Hair follicle dermal papilla cell (primary cell): ENCODE measurements around the gene SELP. TPM values are rescaled to one million over a fixed set of nuclear protein-coding genes. Genes with fewer than 3 reads are reported as not detected.

Experiments
- total RNA-seq: library from RNA; depleted of rRNA; stranded (reverse); fragments of >200 nt; gene quantifications from 2 replicates; pipeline ENCODE4 v1.2.3, GENCODE V29; 2012

SELP gene
- not detected in 2 replicates for total RNA-seq

DNA sequence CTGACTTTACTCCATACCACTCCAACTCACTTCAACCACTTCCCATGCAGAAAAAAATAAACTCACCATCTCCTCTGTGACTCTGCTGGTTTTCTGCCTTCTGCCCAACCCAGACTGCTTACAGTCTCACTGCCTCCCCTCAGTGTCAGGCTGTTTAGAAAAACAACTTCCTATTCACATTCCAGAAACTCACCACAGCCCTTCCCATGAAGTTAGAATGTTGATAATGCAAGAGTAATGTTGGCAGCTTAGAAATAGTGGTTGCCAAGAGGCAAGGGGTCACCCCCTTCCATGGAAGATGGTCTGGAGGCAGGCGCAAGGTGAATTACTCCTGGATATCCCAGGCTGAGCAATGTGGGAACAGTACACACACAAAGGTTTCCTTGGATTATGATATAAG is at the start of gene SELP:
TSS of gene SELP (minus strand) at position 119 of the 400 bp plus-strand sequence. CDS start at position 69, 50 bp downstream.

DNA sequence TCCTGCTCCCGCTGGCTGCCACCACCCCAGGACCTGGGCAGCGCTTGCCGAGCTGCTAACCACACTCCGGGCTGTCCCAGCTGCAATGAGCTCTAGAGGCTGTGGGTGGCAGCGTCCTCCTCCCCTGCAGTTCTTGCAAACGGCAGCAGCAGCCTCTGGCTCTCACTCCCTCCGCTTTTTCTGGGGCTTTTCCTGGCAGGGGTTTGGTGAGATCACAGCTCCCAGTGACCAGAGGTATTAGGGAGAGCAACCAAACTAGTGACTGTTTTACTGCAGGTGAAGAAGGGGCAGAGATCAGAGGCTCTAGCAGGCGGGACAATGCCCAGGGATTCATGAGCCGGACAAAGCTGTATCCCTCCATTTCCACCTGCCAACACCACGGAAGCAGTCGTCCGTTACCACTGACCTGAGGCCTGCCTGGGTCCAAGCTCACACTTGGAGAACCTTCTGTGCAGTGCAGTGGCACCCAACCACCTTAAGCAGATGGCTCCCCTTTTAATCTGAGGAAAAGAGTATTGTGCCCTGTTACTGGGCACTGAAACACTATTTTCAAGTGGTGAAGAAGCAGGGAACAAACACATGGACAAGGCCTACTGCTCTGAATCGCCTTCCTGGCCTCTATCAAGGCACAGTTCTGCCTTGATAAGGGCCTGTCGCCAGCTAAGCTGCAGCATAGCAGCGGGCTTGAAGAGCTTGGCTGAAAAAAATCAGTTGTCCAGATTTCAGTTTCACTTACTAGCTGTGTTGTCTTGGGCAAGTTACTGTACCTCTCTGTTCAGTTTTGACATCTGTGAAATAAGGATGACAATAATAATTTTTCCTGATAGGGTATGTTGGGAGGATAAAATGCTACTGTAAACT is 43.3 kb downstream of the SELP start, which contains the start of gene F5:
TSS of gene F5 (minus strand) at position 87 of the 861 bp plus-strand sequence. CDS start 95 bp downstream, outside the sequence.

Other genes starting within 250 kb of the SELP start
- gene CCDC181, start 202.7 kb downstream of the SELP start, total RNA-seq: 0.12 and 0.32 TPM in 2 replicates
- 5.6 and 8.4 TPM in 2 replicates for gene SLC19A2, start 144.2 kb downstream of the SELP start, total RNA-seq
- gene F5, start 43.6 kb downstream of the SELP start, total RNA-seq: not detected in 2 replicates
- gene SELL, start 81.5 kb upstream of the SELP start, total RNA-seq: under 0.01 and 0.16 TPM in 2 replicates
- not detected in 2 replicates for gene SELE, start 104.0 kb upstream of the SELP start, total RNA-seq
- 5.0 and 5.7 TPM in 2 replicates for gene METTL18, start 164.8 kb upstream of the SELP start, total RNA-seq